ENCODE results near the gene WDR1.

WDR1 gene

DNA sequence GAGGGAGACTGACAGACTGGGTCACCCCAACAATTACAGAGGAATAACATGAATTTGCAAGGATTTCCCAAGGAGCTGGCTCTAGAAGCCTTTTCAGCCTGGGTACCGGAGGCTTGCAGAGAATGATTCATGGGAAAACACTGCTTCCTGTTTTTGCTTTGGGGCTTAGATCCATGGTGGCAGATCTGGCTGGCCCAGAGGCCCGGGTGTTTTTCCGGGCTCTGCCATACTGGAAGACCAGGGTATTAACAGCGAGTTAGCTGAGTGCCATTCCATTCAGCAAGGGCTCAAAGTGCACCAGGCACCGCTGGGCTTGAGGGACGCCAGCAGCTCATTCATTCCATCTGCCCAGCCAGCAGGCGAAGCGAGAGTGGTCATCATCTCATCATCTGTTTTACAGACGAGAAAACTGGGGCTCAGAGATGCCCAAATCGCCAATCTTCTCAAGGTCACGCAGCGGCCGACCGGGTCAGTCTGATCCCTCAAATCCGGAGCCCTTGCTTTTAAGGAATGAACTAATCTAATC is 1.3 kb downstream of the WDR1 start:
- in situ Hi-C loops (cut with HindIII; ENCODE audit: low sequenced_read_pairs): no loop called here

- in situ Hi-C loops (cut with HindIII; ENCODE audit: low sequenced_read_pairs): no loop called here
These were observed 2.0 kb downstream of the WDR1 start for GRCh38 chr4:10114607-10115006.

DNA sequence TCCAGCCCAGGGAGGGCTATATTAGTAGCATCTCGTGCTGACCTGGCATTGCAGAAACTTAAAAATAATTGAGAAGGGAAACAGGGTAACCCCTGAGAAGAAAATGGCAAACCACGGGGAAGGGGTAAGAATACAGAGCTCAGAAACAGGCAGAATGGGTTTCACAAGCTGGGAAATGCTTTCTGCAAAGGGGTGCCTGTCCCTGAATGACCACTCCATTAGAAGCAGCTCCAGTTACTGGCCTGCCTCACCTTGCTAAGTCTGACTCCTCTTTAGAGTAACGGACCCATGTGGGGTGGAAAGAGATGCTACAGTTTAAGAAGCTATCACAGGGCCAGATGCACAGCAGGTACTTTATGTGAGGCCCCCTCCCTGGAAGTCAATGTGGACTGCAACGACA is 2.5 kb downstream of the WDR1 start:
- in situ Hi-C loops (cut with HindIII; ENCODE audit: low sequenced_read_pairs): no loop called here

DNA sequence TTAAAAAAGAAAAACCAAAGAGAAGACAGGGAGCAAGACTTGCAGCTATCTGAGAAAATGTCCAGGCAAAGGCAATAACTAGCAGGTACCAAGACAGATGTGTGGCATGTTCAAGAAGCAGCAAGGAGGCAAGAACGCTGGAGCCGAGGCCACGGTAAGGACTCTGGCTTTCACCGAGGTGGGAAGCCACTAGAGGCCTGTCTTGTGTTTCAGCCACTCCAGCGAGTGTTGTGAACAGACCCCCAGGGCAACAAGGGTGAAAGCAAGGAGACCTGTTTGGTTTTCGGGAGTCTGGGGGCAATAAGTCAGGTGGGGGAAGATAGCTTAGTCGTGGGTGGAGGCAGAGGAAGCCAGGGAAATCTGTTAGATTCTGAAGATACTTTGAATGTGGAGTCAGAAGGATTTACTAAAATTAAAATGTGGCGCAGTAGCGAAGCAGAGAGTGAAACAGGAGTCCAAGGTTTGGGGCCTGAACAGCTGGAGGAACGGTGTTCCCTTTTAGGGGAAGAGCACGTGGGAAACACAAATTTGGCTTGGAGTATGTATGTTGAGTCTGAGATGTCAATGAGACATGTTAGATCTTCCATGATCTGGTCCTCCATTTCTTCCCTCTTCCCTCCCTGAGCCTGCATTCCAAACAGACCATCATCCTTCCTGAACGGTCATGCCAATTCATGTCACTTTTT is 3.1 kb downstream of the WDR1 start:
- in situ Hi-C loops (cut with HindIII; ENCODE audit: low sequenced_read_pairs): no loop called here

GRCh38 chr4:10112658-10113284 is 3.8 kb downstream of the WDR1 start:
- in situ Hi-C loops (cut with HindIII; ENCODE audit: low sequenced_read_pairs): no loop called here

- in situ Hi-C loops (cut with HindIII; ENCODE audit: low sequenced_read_pairs): no loop called here
These were observed 5.4 kb downstream of the WDR1 start for GRCh38 chr4:10111067-10111801.

- in situ Hi-C loops (cut with HindIII; ENCODE audit: low sequenced_read_pairs): loop anchor here (5.0 kb wide), 1 partner anchor 67 kb away; no protein-coding TSS in a partner anchor
These were observed 6.5 kb downstream of the WDR1 start for GRCh38 chr4:10109995-10110670.

- in situ Hi-C loops (cut with HindIII; ENCODE audit: low sequenced_read_pairs): loop anchor here (5.0 kb wide), 1 partner anchor 68 kb away; no protein-coding TSS in a partner anchor
These were observed 7.5 kb downstream of the WDR1 start for GRCh38 chr4:10108818-10109783.

- in situ Hi-C loops (cut with HindIII; ENCODE audit: low sequenced_read_pairs): loop anchor here (5.0 kb wide), 1 partner anchor 69 kb away; no protein-coding TSS in a partner anchor
These were observed 8.2 kb downstream of the WDR1 start for GRCh38 chr4:10108391-10108790.

DNA sequence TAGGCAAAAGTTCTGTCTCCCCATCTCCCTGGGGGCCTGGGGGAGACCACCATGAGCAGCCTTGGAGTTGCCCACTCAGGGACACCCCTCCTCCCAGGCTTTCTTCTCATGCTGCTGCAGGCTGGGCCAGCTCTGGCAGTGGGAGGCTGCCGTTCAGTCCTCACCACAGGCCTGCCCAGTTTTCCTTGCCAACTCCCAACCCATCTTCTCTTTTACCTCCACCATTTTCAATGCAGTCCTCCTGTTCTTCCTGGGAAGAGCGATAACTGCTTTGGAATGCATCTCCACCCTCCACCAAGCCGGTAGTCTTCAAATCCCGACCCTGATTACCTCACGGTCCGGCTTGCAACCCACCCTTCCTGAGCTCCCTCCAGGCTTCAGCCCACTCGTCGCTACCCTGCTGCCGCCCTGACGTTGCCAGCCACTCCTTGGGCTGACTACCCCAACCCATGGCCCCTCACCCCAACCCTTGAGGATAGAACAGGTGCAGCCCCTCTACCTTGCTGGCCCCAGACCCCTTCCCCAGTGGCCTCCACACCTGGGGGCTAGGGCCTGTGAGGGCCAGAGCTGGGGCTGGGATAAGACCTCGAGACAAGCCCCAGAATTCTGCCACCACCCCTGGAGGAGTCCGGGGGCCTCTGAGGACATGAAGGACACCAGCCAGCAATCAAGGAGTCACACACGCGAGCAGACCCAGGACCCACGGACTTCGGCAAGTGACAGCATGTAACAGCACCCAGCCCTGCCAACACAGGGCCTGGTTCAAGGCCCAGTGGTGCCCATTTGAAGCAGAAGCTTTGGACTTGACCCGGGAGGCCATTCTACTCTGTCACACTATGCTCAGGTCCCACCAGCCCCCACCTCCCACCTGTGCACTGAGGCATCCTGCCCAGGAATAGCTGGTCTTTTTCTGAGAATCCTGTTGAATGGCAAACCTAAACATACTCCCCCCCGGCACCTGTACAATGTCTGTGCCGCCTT is 9.2 kb downstream of the WDR1 start:
- in situ Hi-C loops (cut with HindIII; ENCODE audit: low sequenced_read_pairs): loop anchor here (5.0 kb wide), 1 partner anchor 70 kb away; no protein-coding TSS in a partner anchor

DNA sequence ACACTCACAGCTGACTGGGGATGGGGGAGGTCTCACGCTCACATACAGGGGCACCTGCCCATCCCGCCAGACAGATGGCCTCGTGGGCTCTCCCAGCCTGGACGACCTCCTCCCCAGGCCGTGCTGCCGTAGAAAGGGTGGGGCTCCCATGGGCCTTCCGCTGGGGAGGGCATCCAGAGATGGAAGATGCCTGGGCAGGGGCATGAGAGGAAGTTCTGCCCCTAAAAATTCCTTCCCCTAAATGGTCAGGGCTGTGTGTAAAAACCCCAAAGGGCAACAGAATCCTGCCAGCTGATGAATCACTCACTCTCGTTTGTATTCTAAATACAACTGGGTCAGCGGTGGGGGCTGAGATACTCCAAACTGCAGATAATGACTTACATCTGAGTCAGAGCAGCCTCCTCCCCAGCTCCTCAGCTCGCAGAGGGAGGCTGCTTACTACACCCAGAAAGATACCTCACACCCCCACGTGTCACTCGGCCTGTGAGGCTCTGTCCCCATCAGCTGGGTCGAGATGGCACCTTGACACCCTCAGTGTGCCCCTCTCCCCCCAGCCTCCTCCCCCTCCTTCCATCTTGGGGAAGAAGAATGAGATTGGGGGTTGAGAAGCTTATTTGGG is 10.1 kb downstream of the WDR1 start:
- in situ Hi-C loops (cut with HindIII; ENCODE audit: low sequenced_read_pairs): loop anchor here (5.0 kb wide), 1 partner anchor 71 kb away; no protein-coding TSS in a partner anchor

DNA sequence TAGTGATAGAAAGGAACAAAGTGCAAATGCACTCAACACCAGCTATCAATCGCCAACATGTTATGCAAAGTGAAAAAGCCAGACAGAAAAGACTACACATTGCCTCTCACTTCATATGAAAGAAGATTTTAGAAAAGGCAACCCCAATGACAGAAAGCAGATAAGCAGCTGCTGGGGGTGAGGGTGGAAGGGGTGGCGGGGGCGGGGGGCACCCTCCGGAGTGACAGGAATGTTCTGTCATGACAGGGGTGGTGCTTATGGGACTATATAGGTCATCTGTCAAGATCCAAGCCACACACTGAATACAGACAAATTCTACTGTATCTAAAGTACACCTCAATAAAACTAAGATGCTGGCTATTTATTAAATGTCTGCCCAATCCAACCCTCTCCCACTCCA is 10.7 kb downstream of the WDR1 start:
- in situ Hi-C loops (cut with HindIII; ENCODE audit: low sequenced_read_pairs): loop anchor here (5.0 kb wide), 1 partner anchor 71 kb away; no protein-coding TSS in a partner anchor

DNA sequence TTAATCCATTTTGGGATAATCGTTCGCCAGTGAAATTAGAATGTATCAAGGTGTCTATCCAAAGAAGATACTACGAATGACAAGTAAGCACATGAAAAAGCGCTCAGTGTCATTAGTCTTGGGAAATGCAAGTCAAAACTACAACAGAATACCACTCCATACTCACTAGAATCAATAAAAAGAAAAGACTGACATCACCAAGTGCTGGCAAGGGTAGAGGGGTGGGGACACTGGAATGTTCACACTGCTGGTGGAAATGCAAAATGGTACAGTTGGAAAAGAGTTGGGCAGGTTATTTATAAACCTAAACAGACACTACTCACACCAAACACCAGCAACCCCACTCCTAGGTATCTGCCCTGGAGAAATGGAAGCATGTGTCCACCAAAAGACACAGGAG is 11.2 kb downstream of the WDR1 start:
- in situ Hi-C loops (cut with HindIII; ENCODE audit: low sequenced_read_pairs): loop anchor here (5.0 kb wide), 1 partner anchor 72 kb away; no protein-coding TSS in a partner anchor

GRCh38 chr4:10104991-10105276 is 11.7 kb downstream of the WDR1 start:
- in situ Hi-C loops (cut with HindIII; ENCODE audit: low sequenced_read_pairs): loop anchor here (5.0 kb wide), 1 partner anchor 72 kb away; no protein-coding TSS in a partner anchor

- in situ Hi-C loops (cut with HindIII; ENCODE audit: low sequenced_read_pairs): no loop called here
These were observed 12.2 kb downstream of the WDR1 start for GRCh38 chr4:10104211-10104990.

DNA sequence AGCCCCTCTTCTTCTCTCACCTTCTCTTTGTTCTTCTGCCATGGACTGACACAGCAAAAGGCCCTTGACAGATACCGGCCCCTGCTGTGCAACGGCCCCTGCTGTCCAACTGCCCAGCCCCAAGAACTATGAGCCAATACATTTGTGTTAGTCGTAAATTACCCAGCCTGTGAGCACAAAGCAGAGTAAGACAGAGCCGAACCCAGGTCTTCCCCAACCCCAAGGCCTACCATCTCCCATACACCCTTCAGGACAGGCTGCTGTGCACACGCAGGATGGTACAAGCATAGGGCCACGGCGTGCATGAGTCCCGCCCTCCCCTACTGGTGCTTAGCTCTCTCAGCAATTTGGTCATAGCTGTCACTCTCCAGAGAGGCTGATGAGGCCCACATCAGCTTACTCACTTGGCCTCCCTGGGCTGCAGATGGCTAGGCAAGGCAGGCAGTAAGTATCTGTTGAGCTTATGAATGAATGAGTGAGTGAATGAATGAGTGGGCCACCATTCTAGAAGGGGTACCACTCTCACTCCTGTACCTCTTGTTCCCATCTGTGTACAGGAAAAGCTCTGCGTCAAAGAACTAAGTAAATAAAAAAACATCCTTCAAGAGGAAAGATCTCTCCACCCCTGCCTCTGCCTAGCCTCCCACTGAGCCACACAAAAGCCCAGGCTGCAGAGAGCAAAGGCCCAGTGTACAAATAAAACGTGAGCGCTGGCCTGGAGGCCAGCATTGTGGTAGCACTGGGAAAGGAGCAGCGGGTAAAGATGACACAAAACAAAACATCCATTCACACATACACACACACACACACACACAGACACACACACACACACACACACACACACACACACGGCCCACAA is 13.9 kb downstream of the WDR1 start:
- in situ Hi-C loops (cut with HindIII; ENCODE audit: low sequenced_read_pairs): no loop called here
